Neural crest cell (in vitro differentiated cells): ENCODE measurements around the gene PRICKLE2. TPM values are rescaled to one million over a fixed set of nuclear protein-coding genes. Genes with fewer than 3 reads are reported as not detected.

Source experiments
- DNase-seq: peaks from one replicate; pipeline ENCODE4 v3.0.0; 2021; ENCODE audit warnings: low read depth, mixed read lengths, low spot score
- H3K27ac Mint-ChIP-seq: one replicate; pipeline ENCODE4 v1.8.0; 2021; ENCODE audit warnings: mild to moderate bottlenecking, mixed read lengths; ENCODE audit not compliant: unreplicated experiment
- H3K27me3 Mint-ChIP-seq: 2 replicates; pipeline ENCODE4 v1.8.0; 2021; ENCODE audit warnings: low read depth, mild to moderate bottlenecking, mixed read lengths
- H3K36me3 Mint-ChIP-seq: 2 replicates; pipeline ENCODE4 v1.8.0; 2021; ENCODE audit warnings: low read depth, mild to moderate bottlenecking, mixed read lengths
- H3K4me1 Mint-ChIP-seq: 2 replicates; pipeline ENCODE4 v1.8.0; 2021; ENCODE audit warnings: mixed read lengths
- H3K4me3 Mint-ChIP-seq: one replicate; pipeline ENCODE4 v1.8.0; 2021; ENCODE audit warnings: mild to moderate bottlenecking, mixed read lengths
- H3K9me3 Mint-ChIP-seq: 2 replicates; pipeline ENCODE4 v1.8.0; 2021; ENCODE audit warnings: mixed read lengths
- total RNA-seq: library from RNA; stranded (reverse); gene quantifications from 2 replicates; pipeline ENCODE4 v1.2.1, GENCODE V29; 2021
- TF ChIP-seq, protein P1 (sequence below): fragments of 200-600 bp; sonication (generic); conservative IDR thresholded peaks from 2 replicates; pipeline ENCODE4 v1.5.0; 2021; ENCODE audit warnings: antibody characterized with exemption, mild to moderate bottlenecking

The PRICKLE2 gene
- total RNA-seq, 1 donor from 2014 or later, result 11.8 TPM

DNA sequence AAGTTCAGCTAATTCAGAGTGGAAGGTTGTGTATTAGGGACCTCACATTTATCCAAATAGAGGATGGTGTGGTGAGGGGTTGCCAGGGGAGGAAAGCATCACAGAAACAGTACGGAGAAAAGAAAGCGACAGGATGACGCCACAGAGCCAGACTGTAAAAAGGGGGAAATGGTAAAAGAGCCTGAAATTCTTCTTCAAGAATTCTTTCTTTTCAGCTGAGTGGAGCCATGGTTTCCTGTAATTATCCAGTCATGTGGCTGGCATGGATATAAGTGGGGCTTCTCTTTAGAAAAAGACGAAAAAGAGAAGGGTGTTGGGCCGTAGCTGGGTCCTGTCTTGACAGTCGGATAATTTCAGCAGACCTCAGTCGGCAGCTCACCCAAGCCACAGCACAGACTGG, 177.5 kb downstream of the PRICKLE2 start:
- Mint-ChIP-seq H3K9me3 (peaks cover 7% of the 10 kb centered on the region), H3K4me3 (no peak overlapping the region), H3K27me3 (no peaks in the 10 kb centered on the region), H3K4me1 (peaks cover 48% of the 10 kb centered on the region), H3K36me3 (no peaks in the 10 kb centered on the region), H3K27ac (peak overlapping the region; percentile 88)
- DNase-seq, result no peak
- TF ChIP-seq, protein P1, sequence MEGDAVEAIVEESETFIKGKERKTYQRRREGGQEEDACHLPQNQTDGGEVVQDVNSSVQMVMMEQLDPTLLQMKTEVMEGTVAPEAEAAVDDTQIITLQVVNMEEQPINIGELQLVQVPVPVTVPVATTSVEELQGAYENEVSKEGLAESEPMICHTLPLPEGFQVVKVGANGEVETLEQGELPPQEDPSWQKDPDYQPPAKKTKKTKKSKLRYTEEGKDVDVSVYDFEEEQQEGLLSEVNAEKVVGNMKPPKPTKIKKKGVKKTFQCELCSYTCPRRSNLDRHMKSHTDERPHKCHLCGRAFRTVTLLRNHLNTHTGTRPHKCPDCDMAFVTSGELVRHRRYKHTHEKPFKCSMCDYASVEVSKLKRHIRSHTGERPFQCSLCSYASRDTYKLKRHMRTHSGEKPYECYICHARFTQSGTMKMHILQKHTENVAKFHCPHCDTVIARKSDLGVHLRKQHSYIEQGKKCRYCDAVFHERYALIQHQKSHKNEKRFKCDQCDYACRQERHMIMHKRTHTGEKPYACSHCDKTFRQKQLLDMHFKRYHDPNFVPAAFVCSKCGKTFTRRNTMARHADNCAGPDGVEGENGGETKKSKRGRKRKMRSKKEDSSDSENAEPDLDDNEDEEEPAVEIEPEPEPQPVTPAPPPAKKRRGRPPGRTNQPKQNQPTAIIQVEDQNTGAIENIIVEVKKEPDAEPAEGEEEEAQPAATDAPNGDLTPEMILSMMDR, result no peak

DNA sequence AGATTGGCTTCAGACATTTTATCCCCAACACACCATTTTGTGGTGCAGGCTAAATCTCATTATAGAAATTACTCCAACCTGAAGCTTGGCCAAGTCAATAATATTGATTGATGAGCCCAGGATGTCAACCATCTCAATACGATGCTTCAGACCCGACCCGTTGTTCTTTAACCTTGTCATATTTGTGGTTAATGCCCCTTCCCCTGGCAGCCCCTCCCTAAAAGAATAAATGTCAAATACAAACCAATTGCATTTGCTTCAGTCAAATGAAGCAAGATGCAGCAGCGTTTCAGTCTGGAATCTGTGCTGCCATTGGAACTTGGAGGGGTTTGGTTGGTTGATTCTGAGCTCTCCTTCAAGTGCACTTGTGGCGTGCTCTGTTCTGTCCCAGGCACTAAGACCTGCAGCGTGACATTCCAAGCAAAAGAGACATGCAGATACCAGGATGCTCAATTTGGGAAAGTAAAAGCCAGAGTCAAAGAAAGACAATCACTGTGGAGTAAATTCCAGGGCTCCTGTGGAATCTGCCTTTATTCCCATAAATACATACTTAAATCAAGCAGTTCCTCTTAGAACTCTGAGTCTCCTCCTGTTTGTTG, 178.2 kb downstream of the PRICKLE2 start:
- H3K36me3 Mint-ChIP-seq, result no peaks in the 10 kb centered on the region
- TF ChIP-seq, protein P1, result no peak
- no peak overlapping the region for H3K27ac Mint-ChIP-seq
- no peak overlapping the region for H3K4me3 Mint-ChIP-seq
- no peaks in the 10 kb centered on the region for H3K27me3 Mint-ChIP-seq
- H3K4me1 Mint-ChIP-seq, result peaks cover 49% of the 10 kb centered on the region
- no peak for DNase-seq
- peaks cover 7% of the 10 kb centered on the region for H3K9me3 Mint-ChIP-seq

DNA sequence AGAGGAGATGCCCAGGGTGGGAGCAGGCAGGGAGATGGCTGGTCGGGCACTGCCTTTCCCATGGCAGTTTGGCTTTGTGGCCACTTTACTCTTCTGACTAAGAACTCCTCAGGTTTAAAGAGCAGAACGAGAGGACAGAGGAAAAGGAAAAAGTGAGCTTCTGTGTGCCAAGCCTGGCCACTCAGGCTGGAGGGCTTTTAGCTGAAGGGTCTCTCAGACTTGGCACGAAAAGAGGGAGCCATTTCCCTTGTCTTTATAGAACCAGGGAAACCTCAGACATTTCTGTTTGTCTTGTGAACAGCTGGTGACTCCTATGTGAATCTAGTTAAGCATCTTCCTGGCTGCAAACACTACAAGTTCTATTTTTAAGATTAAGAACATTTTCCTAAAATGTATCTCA, 178.7 kb downstream of the PRICKLE2 start:
- Mint-ChIP-seq H3K27ac (no peak overlapping the region), H3K4me3 (no peak overlapping the region), H3K9me3 (peaks cover 7% of the 10 kb centered on the region), H3K27me3 (no peaks in the 10 kb centered on the region), H3K4me1 (peaks cover 49% of the 10 kb centered on the region), H3K36me3 (no peaks in the 10 kb centered on the region)
- TF ChIP-seq, protein P1, result no peak
- DNase-seq, result no peak

DNA sequence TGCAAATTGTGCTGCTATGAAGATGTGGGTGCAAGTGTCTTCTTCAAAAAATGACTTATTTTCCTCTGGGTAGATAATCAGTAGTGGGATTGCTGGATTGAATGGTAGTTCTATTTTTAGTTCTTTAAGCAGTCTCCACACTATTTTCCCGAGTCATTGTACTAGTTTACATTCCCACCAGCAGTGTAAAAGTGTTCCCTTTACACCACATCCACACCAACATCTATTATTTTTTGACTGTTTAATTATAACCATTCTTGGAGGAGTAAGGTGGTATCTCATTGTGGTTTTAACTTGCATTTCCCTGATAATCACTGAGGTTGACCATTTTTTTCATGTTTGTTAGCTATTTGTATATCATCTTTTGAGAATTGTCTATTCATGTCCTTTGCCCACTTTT, 182.3 kb downstream of the PRICKLE2 start:
- no peaks in the 10 kb centered on the region for H3K27me3 Mint-ChIP-seq
- H3K27ac Mint-ChIP-seq, result no peak overlapping the region
- peaks cover 7% of the 10 kb centered on the region for H3K9me3 Mint-ChIP-seq
- H3K4me1 Mint-ChIP-seq, result peaks cover 49% of the 10 kb centered on the region
- no peaks in the 10 kb centered on the region for H3K36me3 Mint-ChIP-seq
- no peak overlapping the region for H3K4me3 Mint-ChIP-seq
- TF ChIP-seq, protein P1, result no peak
- no peak for DNase-seq

Other genes starting within 250 kb of the PRICKLE2 start
- gene PSMD6, start 202.0 kb downstream of the PRICKLE2 start, total RNA-seq, result 103 and 104 TPM in 2 replicates